CD4-positive, alpha-beta T cell treated with Interleukin-4 for 4 hours (primary cell): ENCODE results near the gene FUT2.
A peak's percentile ranks its signal among the peaks of the same experiment; 100 is the strongest.

Source experiments
- DNase-seq: peaks from one replicate; pipeline ENCODE4 v3.0.0-alpha.2; 2020

FUT2 gene

DNA sequence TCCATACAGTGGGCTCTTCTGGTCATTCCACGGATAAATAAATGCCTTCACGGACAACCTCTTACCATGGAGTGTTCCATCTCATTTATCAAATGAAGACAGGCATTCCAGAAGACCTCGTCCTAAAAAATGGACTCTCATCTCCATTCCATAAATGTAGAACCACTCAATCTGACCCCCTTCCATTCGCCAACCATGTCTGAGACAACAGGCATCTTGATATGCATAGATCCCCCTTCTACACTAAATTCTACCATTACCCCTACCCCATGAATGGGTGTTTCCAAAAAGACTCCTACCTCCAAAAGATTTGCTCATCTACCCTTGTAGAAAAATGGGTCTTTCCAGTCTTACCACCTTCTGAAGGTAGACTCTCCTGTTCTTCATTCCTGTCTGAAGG is 35.7 kb downstream of the FUT2 start:
- no peak for DNase-seq

DNA sequence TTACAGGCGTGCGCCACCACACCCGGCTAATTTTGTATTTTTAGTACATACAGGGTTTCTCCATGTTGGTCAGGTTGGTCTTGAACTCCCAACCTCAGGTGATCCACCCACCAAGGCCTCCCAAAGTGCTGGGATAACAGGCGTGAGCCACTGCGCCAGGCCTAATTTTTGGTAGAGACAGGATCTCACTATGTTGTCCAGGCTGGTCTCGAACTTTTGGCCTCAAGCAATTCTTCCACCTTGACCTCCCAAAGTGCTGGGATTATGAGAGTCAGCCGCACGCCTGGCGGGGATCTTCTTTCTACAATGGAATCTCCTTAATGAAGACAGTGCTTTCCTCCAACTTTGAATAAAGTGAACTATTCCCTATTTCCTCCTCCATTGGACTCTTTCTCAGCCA is 38.9 kb downstream of the FUT2 start:
- DNase-seq, result no peak

DNA sequence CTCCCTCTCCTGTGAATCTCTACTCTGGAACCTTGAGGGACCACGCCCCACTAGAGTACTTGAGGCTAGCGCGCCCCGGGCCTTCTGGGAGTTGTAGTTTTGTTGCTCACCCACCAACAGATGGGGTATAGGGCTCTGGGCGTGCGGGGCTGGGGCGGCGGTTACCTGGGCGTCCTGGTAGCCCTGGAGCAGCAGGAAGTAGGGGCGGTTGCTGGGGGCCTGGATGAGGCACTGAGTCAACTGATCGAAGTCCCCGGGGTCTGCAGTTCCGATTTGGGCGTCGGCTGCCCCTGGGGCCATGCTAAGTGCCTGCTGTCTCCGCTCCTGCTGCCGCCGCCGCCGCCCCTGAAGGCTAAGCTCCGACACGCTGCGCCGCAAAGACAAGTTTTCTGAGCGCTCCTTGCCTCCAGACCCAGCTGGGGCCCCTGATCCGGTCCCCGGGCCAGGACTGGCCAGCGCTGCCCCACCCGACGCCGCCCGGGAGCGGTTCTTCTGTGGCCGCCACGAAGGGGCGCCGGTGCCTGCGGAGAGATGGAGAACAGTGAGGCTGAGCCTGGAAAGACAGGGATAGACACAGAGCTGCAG is 39.4 kb downstream of the FUT2 start:
- no peak for DNase-seq

DNA sequence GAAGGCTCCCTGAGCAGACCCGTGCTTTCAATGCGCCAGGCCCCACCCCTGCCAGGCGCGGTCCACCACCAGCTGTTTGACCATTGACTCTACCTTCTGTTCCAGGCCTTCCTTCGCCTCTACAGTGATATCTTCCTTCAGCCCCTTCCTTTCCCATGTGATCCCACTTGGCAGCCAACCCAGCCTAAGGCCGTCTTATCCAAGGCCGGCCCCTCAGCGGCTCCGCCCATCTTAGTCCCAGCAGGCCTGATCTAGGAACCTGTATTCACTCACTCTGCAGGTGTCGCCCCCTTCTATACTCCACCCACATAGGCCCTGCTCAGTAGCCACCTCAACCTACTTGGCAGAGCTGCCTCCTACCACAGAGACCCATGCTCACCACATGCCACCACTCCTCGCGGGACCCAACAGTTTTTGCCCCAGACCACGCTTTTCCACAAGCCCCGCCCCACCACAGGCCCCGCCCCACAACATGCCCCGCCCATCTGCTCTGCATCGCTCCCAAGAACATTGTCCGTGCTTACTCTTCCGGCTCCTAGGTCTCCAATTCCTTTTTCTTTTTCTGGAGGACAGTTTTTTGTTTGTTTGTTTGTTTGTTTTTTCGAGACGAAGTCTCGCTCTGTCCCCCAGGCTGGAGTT is 41.7 kb downstream of the FUT2 start:
- no peak for DNase-seq

DNA sequence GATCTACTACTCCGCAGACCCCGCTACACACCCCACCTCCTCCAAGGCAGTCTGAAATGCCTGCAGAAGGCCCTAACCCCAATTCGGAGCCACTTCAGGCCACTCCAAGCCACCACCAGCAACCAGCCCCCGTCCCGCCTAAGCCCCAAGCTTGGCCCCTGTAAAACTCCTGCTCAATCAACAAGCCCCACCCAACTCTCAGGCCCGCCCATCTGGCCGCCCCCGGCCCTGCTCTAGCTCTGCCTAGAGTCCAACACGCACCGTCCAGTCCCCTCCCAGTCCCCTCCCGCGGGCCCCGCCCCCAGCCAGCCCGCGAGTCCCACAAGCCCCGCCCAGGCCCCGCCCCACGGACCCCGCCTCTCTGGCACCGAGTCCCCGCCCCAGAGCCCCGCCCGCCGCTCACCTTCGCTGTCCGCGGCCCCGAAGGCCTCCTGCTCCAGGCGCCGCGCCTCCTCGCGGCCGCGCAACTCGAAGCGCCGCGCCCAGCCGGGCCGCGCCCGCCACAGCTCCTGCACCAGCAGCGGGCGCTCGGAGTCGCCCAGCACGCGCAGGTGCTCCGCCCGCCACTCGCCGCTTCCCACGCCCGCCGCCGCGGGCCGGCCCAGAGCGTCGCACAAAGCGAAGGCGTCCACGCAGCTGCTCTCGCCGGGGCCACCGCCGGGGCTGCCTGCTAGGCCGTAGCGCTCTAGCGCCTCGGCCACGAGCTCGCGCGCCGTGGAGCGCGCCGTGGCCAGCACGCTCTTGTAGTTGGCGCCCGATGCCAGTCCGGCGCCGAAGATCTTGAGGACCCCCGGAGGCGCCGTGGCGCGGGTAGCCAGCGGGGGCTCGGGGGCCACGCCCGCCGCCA is 43.0 kb downstream of the FUT2 start:
- DNase-seq, result peak; percentile 87

DNA sequence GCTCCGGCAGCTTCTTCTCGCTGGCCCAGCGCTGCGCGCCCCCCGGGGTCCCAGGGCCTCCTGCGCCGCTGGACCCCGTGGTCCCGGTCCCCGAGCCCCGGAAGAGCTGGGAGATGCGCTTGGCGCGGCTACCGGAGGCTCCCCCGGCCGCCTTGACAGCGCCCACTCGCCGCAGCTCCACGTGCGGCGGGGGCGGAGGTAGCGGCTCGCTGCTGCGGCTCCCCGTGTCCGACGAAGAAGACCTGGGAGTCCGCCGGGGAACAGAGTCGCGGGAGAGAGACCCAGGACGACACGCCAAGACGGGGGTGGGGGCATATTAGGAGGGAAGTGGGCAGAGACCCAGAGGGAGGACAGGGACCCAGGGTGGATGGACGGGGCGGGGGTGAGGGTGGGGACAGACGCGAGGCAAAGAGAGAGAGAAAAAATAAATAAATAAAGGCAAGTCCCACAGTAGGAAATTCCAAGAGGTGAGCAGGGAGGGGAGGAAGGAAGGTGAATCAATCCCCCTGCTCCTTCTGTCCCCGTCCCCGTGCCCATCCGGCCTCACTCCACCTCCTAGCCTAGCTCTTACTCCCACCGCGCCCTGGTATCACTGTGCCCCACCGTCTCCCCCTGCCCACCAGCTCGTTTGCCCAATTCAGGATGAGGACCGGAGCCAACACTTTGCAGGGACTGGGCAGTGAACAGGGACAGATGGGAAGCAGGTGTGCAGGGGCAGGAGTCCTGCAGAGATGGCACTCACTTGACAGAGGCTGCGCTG is 43.8 kb downstream of the FUT2 start:
- DNase-seq, result no peak

DNA sequence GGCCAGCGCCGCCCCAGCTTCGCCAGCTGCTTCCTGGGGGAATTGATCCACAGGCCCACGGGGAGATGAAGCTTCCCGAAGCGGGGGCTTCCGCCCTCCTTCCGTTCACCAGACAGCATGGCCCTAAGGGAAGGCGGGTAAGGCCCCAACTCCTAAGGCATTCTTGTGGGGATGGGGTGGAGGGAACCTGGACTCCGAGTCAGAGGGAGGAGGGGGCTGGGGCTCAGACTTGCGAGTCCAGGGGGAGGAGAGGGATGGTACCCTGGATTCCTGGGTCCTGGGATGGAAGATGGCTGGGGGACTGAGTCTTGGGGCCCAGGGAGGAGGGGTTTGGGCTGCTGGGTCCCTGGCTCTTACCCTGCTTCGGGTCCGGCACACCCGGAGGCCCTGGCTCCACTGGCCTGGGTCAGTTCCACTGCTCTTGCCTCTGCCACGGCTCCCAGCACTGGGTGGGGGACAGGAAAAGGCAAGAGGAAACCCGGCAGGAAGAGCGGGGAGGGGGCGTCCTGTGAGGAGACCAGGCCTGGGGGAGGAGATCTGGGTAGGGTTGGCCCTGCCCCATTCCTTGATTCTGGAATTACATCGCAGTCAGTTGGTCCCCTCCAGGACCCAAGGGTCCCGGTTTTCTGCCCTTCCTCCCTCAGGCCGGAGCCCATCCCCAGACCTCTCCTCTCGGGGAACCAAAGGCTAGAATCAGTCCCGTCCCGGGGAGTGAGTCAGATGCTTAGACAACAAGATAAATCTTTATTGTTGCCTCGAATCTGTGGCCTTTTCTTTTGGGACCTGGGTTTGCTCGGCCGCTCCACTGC is 44.6 kb downstream of the FUT2 start, which contains the start of gene RASIP1:
Gene RASIP1 (minus strand): TSS at position 447 of the 809 bp plus-strand sequence. CDS start 328 bp downstream, at position 119.
- no peak for DNase-seq

DNA sequence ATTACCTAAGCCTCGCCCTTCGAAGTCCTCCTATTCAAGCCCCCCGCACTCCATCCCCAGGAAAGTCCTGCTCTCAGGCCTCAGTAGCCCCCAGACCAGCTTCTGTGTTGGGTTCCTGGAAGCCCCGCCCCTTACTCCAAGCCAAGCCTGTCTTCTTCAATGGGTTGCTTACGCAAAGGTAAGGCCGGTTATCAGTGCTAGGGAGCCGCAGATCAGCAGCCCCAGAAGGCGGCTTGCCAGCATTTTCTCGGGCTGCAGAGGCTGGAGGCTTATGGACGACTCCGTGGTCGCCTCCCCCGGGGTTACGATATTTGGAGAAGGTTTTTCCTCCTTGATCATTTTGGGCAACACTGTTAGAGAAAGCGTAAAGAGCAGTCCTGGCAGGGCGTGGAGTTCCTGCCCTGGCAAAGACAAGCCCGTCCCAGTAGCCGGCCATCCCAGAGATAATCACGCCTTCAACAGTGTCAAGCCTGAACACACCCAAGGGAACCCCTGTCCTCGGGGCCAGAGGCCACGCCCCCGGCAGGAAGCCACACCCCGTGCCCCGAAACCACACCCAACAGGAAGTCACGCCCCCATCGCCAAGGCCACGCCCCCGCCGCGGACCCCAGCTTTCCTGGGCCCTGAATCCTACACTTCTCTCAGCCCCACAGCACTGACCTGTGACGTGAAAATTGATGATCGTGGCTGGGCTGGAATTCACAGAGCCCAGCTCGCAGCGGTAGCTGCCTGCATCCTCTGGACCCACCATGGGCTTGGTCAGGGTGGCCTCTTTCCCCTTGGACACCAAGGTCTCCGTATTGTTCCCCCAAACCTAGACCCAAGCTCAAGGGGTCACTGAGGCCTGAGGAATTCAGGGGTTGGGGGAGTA is 45.6 kb downstream of the FUT2 start:
- no peak for DNase-seq

DNA sequence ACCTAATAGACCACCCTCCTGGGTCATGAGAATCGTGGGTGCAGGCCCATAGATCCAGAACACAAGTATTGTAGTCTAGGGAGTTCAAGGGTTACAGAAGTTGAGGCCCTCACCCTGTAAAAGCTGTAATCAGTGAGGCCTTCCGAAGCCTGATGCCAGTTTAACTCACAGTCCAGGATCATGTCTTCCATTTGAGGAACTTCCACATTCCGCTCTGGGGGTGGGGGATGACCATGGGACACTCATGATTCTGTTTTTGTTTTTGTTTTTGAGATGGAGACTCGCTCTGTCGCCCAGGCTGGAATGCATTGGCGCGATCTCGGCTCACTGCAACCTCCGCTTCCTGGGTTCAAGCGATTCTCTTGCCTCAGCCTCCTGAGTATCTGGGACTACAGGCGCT is 46.3 kb downstream of the FUT2 start:
- DNase-seq, result no peak

DNA sequence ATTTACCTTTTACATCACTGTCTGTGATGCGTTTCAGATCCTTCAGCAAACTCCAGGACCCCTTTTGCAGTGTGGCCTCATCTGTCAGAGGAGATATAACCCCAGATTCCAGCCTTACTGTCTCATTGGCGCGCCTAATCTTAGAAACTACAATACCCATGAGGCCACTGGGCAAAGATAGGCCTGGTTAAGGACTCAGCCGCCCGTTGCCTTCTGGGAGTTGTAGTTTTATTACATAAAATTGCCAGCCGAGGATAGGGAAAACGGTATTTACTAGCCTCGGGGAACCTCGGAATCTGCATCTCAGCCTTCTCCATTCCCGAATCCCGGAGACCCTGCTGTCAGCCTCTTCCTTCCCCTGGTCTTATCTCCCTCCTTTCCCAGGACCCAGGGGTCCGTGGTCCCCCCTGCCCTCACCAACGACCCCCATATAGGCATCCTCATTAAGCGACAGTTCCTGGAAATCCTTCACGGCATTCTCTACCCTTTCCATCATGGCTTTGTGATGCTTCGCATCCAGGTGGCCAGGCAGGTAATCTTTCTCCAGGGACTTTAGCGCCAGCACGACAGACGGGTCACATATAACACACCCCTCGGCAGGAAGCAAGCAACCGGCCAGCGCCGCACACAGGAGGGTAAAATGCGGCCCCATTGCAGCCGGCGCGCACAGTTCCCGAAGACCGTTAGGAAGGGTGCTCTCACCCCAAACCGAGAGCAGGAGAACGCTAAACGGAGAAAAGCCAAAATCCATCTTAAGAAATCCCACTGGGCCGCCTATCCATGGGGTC is 49.6 kb downstream of the FUT2 start:
- DNase-seq, result peak; percentile 54

DNA sequence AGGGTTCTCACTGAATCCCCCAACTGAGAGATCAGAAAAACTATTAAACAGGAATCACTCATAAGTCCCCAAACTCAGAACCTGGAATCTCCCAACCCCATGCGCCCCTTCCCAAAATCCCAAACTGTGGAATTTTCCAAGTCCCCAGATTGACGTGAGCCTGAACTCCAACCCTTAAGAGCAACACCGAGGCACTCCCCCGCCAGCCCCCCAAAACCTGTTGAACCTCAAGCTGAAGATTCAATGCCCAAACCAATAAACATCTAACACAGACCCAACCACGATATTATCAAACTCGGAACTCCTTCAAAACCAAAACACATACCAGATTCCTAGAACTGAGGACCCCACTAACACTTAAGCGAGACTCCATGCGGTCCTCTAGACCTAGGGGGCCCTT is 50.3 kb downstream of the FUT2 start:
- DNase-seq, result no peak

DNA sequence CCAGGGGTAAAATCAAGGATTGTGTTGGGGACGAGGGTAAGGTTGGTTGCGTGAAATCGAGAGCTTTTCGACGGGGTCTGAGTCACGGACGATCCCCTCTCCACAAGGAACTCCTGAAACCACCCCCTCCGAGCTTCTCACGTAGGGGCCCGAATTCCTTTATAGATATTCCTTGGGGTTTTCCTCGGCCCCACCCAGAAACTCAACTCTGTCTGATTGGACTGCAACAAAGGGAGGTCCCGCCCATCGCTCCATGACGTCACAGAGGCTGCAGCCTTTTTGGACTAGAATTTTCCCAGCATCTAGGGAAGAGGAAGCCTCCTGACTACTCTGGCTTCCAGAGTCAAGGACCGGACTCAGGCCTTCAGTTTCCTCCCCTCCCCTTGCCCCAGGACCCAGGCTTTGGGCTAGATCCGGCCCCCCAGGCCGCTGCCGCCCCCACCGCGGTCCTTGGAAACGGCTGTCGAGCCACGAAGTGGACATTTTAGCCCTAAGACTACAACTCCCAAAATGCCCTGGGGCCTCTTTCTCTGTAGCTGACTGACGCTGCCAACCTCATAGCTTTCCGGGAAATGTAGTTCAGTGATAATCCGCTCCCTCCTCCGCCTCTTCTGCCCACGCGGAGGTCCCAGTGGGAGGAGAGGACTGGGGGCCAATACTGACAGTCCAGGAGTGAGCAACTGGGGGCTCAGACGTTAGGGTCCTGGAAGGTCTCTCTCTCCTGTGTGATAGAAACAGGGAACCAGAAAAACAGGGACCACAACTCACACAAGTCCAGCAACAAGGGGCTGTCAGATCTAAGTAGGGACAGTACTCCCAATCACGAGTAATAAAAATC is 51.2 kb downstream of the FUT2 start, which contains the start of gene IZUMO1:
Gene IZUMO1 (minus strand): TSS at position 172 of the 838 bp plus-strand sequence. CDS start 1,050 bp downstream, outside the sequence.
- peak; percentile 42 for DNase-seq

DNA sequence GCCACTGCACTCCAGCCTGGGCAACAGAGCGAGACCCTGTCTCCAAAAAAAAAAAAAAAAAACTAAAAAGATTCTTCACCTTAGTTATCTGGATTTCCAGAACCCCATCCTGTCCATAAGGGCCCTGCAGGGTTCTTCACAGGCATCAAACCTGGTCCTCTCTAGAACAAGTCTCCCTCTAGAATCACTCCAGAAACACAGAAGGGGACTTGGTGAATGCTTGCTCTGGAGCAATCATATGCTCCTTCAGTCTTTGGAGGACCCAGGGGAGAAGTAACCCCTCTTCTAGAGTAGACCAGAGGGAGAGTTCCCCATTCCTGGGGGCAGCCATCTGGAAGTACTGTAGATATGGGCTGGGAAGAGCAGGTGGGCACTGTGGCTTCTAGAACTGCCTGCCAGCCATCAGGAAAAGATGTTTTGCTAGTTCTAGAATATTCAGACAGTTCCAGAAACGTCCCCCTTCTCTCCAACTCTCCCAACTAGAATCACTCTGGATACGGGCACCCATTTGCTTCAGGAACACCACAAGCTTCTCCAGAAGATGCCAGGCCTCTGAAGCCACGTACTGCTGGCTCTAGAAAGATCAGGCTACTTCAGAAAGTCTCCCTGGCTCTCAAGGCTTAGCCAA is 53.9 kb downstream of the FUT2 start:
- no peak for DNase-seq

DNA sequence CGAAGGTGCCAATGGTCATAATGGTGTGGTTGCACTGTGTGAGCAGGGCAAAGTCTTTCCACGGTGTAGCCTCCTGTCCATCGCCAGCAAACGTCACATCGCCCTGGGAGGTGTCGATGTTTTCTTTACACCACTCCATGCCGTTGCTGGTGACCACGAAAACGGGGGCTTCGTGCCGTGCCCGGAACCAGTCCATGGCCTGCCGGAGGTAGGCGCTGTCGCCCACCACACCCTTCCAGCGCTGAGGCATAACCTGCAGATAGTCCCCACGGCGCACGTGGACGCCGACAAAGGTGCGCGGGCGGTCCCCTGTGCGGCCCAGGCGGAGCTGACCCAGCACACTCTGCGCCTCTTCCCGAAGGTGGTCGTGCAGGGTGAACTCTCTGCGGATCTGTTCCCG is 54.6 kb downstream of the FUT2 start:
- no peak for DNase-seq

DNA sequence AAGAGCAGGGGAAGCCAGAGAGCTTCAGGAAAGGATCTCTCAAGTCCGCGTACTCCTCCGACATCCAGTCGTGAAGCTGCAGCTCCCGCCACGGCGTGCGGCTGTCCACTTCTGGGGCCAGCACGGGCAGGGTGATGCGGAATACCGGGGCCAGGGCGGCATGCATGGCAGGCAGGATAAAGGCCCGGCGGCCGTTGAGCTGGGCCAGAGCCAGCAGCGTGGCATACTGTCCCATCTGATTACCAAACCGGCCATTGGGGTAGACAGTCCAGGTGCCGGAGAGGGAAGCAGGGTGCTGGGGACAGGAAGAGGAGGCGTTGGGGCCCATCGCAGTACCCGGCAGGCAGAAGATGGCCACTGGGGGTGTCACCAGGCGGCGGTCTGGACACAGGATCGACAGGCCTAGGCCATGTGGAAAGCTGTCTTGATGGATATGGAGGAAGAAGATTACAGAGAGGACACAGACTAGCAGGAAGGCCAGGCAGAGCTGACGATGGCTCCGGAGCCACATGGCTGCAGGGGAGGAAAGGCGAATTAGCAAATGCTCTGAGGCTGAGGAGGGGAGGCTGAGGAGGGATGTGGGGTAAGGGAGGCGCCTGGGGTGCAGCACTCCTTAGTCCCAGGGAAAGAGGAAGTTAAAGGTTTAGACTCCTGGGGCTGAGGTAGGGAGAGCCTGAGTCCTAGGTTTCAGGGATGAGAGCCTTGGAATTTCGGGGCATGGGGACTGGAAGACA is 55.2 kb downstream of the FUT2 start:
- no peak for DNase-seq

DNA sequence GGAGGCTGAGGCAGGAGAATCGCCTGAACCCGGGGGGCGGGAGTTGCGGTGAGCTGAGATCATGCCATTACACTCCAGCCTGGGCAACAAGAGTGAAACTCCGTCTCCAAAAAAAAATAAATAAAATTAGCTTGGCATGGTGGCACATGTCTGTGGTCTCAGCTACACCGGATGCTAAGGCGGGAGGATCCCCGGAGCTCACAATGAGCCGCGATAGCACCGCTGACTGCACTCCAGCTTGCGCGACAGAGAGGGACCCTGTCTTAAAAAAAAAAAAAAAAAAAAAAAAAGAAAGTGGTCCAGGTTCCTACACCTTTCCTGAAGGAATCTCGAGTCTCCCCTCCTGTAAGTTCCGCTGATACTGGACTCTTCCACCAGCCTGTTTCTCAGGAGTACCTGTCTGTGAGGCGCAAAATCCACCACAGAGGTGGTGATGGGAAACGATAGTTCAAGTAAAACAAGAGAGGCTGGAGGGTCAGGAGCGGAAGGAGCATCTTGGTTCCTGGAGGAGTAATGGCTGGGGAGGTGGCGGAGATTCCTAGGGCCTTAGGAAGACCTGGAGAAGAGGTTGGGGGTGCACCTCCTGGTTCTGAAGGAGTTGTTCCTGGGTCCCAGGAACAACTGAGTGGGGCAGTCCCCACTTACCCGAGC is 56.2 kb downstream of the FUT2 start:
- no peak for DNase-seq

DNA sequence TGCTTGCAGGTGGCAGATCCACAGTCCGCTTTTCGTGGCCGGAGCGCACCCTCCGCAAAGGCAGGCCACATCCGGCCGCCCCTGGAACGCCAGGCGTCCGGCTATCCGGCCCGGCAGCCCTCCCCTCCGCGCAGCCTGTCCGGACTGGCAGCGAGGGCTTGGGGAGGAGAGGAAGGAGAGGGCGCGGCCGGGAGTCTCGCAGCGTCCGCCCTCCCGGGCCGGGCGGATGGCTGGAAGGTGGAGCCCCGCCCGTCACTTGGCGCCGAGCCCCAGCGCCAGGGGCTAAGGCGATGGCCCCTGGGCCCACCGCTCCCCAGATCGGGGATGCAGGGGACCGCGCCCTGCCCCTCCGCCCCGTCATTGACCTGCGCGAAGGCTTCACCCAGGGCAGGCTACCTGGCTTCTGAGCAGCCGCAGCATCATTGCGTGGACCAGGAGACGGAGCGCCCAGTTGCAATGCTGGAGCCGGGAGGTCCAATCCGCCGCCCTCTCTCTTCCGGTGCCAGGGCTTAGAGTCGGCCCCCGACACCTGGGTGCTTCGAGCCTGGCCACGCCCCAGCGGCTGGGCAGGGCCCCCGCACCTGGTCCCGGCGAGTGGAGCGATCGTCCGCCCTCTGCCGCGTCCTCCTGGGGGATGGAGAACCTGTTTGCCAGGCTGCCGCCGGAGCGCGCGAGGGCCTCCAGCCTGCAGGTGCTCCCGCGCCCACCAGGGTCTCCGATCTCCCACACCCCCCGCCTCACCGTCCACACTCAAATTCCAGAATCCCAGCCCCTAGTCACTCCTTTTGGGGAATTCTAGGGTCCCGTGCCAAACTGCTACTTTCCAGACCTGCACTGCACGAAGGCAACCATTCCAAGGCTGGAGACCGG is 57.0 kb downstream of the FUT2 start, which contains the start of gene FUT1:
Gene FUT1 (minus strand): TSS at position 146 of the 870 bp plus-strand sequence. CDS start 1,360 bp downstream, outside the sequence.
- no peak for DNase-seq
